Measurements from ENCODE around the gene KCNQ2.
A peak's percentile ranks its signal among the peaks of the same experiment; 100 is the strongest.

Gene KCNQ2

GRCh38 chr20:63376283-63377250 lies 95.9 kb downstream of the KCNQ2 start:
- Histone ChIP-seq H3K27ac (no peak overlapping the region), H3K27me3 (peaks cover 68% of the 10 kb centered on the region), H3K4me1 (no peaks in the 10 kb centered on the region), H3K9me3 (peaks cover 12% of the 10 kb centered on the region; the same call in 1 of the 2 replicates), H3K4me3 (no peak overlapping the region), H4K20me1 (peaks cover 27% of the 10 kb centered on the region; the same call in 1 of the 2 replicates), H3K4me2 (no peak overlapping the region), H3K36me3 (no peaks in the 10 kb centered on the region), H3K9ac (no peak overlapping the region)
- TF ChIP-seq Cebpa-rat (IDR thresholded peaks at IDR 0.05): no peak

GRCh38 chr20:63375438-63375837 lies 97.0 kb downstream of the KCNQ2 start:
- H4K20me1 ChIP-seq: peaks cover 27% of the 10 kb centered on the region; the same call in 1 of the 2 replicates
- H3K4me3 ChIP-seq: no peak overlapping the region
- no peak overlapping the region for H3K27ac ChIP-seq
- no peaks in the 10 kb centered on the region for H3K36me3 ChIP-seq
- TF ChIP-seq Cebpa-rat (IDR thresholded peaks at IDR 0.05): no peak
- no peak overlapping the region for H3K9ac ChIP-seq
- H3K27me3 ChIP-seq: peaks cover 73% of the 10 kb centered on the region
- H3K9me3 ChIP-seq: peaks cover 12% of the 10 kb centered on the region; the same call in 1 of the 2 replicates
- H3K4me1 ChIP-seq: peaks cover 7% of the 10 kb centered on the region; the same call in 1 of the 2 replicates
- no peak overlapping the region for H3K4me2 ChIP-seq

GRCh38 chr20:63374504-63374903 lies 98.0 kb downstream of the KCNQ2 start:
- peaks cover 27% of the 10 kb centered on the region; the same call in 1 of the 2 replicates for H4K20me1 ChIP-seq
- no peak overlapping the region for H3K9ac ChIP-seq
- H3K9me3 ChIP-seq: peaks cover 2% of the 10 kb centered on the region; the same call in 1 of the 2 replicates
- H3K27ac ChIP-seq: no peak overlapping the region
- no peak overlapping the region for H3K4me3 ChIP-seq
- peaks cover 75% of the 10 kb centered on the region for H3K27me3 ChIP-seq
- no peaks in the 10 kb centered on the region for H3K36me3 ChIP-seq
- TF ChIP-seq Cebpa-rat (IDR thresholded peaks at IDR 0.05): no peak
- H3K4me1 ChIP-seq: peaks cover 10% of the 10 kb centered on the region; the same call in 1 of the 2 replicates
- no peak overlapping the region for H3K4me2 ChIP-seq

GRCh38 chr20:63373996-63374395 lies 98.5 kb downstream of the KCNQ2 start:
- no peaks in the 10 kb centered on the region for H3K36me3 ChIP-seq
- no peak overlapping the region for H3K9ac ChIP-seq
- H4K20me1 ChIP-seq: peaks cover 27% of the 10 kb centered on the region; the same call in 1 of the 2 replicates
- no peaks in the 10 kb centered on the region for H3K9me3 ChIP-seq
- H3K4me3 ChIP-seq: no peak overlapping the region
- H3K4me1 ChIP-seq: peaks cover 10% of the 10 kb centered on the region; the same call in 1 of the 2 replicates
- no peak for TF ChIP-seq Cebpa-rat (IDR thresholded peaks at IDR 0.05)
- H3K27me3 ChIP-seq: peaks cover 73% of the 10 kb centered on the region
- H3K27ac ChIP-seq: no peak overlapping the region
- H3K4me2 ChIP-seq: no peak overlapping the region

- no peak overlapping the region for H3K4me2 ChIP-seq
- peaks cover 69% of the 10 kb centered on the region for H3K27me3 ChIP-seq
- no peaks in the 10 kb centered on the region for H3K36me3 ChIP-seq
- no peak for TF ChIP-seq Cebpa-rat (IDR thresholded peaks at IDR 0.05)
- no peak overlapping the region for H3K4me3 ChIP-seq
- no peaks in the 10 kb centered on the region for H3K9me3 ChIP-seq
- no peak overlapping the region for H3K27ac ChIP-seq
- H3K9ac ChIP-seq: no peak overlapping the region
- H3K4me1 ChIP-seq: peaks cover 10% of the 10 kb centered on the region; the same call in 1 of the 2 replicates
- H4K20me1 ChIP-seq: peaks cover 26% of the 10 kb centered on the region; the same call in 1 of the 2 replicates
Observed at GRCh38 chr20:63372971-63373885, 99.2 kb downstream of the KCNQ2 start.

- Histone ChIP-seq H3K9ac (no peak overlapping the region), H3K36me3 (no peaks in the 10 kb centered on the region), H3K27me3 (peaks cover 51% of the 10 kb centered on the region), H3K4me2 (peak overlapping the region; percentile 44), H4K20me1 (peaks cover 9% of the 10 kb centered on the region; the same call in 1 of the 2 replicates), H3K4me1 (peaks cover 24% of the 10 kb centered on the region), H3K9me3 (no peaks in the 10 kb centered on the region), H3K27ac (no peak overlapping the region), H3K4me3 (no peak overlapping the region)
- TF ChIP-seq Cebpa-rat (IDR thresholded peaks at IDR 0.05): no peak
Observed at GRCh38 chr20:63371291-63371865, 101.1 kb downstream of the KCNQ2 start.

- TF ChIP-seq Cebpa-rat (IDR thresholded peaks at IDR 0.05): no peak
- no peak overlapping the region for H3K4me3 ChIP-seq
- peaks cover 26% of the 10 kb centered on the region for H3K4me1 ChIP-seq
- peaks cover 47% of the 10 kb centered on the region for H3K27me3 ChIP-seq
- peaks cover 7% of the 10 kb centered on the region; the same call in 1 of the 2 replicates for H4K20me1 ChIP-seq
- H3K9ac ChIP-seq: no peak overlapping the region
- H3K9me3 ChIP-seq: no peaks in the 10 kb centered on the region
- H3K27ac ChIP-seq: no peak overlapping the region
- H3K4me2 ChIP-seq: peak overlapping the region; percentile 44
- no peaks in the 10 kb centered on the region for H3K36me3 ChIP-seq
Observed at GRCh38 chr20:63370618-63371187, 101.8 kb downstream of the KCNQ2 start.

- Histone ChIP-seq H3K4me3 (no peak overlapping the region), H3K9me3 (no peaks in the 10 kb centered on the region), H3K4me1 (peaks cover 31% of the 10 kb centered on the region), H3K4me2 (no peak overlapping the region), H3K27me3 (peaks cover 42% of the 10 kb centered on the region), H3K27ac (no peak overlapping the region), H3K36me3 (no peaks in the 10 kb centered on the region), H3K9ac (no peak overlapping the region), H4K20me1 (peaks cover 7% of the 10 kb centered on the region; the same call in 1 of the 2 replicates)
- no peak for TF ChIP-seq Cebpa-rat (IDR thresholded peaks at IDR 0.05)
Observed at GRCh38 chr20:63369724-63370617, 102.5 kb downstream of the KCNQ2 start.

Data from BLaER1 (cell line).